ENCODE results near the gene FAM229B. TPM values are rescaled to one million over a fixed set of nuclear protein-coding genes. Genes with fewer than 3 reads are reported as not detected.

Gene FAM229B
- total and polyA plus RNA-seq, 9 donors, result 23.4 to 58.2 (median 30.4) TPM

- TF ChIP-seq POLR2A (IDR thresholded peaks at IDR 0.05), result no peak
- no peak for TF ChIP-seq EP300 (IDR thresholded peaks at IDR 0.05)
- no peak for TF ChIP-seq CTCF (IDR thresholded peaks at IDR 0.05)
- Histone ChIP-seq H3K9me3 (no peaks in the 10 kb centered on the region), H3K27me3 (no peaks in the 10 kb centered on the region), H3K4me3 (no peak overlapping the region), H3K4me1 (ENCODE audit: insufficient read depth) (no peaks in the 10 kb centered on the region), H3K36me3 (no peaks in the 10 kb centered on the region), H3K27ac (no peak overlapping the region)
- 93 to 95% (median 94%) methylated on average over 2 of the region's 2 CpGs for WGBS, 3 donors
- DNase-seq, result no peak
- intact Hi-C loops (cut with DNase I), result no loop called here
Measured at GRCh38 chr6:112122756-112123155, 35.4 kb downstream of the FAM229B start.

DNA sequence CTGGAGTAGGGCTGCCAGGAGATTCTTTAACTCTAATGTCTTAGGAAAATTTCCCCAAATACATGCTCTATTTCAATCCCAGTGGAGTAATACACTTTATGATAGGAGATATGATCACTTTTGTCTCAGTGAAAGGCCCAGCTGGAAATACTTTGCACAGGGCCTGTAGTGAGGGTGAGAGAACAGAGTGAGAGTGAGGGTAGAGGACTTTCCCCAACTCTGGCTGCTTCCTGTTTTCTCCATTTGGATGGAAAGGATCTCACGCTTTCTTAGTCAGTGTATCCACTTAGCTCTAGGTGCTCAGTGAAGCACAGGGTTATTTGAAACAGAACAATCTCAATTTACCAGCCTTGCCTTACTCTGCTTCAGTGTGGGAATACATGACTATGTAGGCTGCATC, 36.6 kb downstream of the FAM229B start:
- Histone ChIP-seq H3K9me3 (no peaks in the 10 kb centered on the region), H3K27me3 (no peaks in the 10 kb centered on the region), H3K4me1 (ENCODE audit: insufficient read depth) (no peaks in the 10 kb centered on the region), H3K36me3 (no peaks in the 10 kb centered on the region), H3K4me3 (no peak overlapping the region), H3K27ac (no peak overlapping the region)
- WGBS, 3 donors, result 93 to 100% (median 100%) methylated on average over 1 of the region's 1 CpG
- TF ChIP-seq POLR2A (IDR thresholded peaks at IDR 0.05) (no peak), EP300 (IDR thresholded peaks at IDR 0.05) (no peak), CTCF (IDR thresholded peaks at IDR 0.05) (no peak)
- intact Hi-C loops (cut with DNase I), result no loop called here
- DNase-seq, result no peak

DNA sequence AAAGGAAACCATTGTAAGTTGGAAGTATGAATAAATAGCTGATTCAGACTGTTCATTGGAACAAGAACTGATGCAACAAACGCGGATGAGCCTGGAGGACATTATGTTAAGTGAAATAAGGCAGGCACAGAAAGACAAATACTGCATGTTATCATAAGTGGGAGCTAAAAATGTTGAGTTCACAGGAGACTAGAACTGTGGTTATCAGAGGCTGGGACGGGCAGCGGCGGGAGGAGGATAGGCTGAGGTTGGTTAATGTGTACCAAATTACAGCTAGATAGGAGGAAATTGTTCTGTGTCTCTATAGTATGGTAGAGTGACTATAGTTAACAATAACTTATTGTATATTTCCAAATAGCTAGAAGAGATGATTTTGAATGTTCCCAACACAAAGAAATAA, 40.8 kb downstream of the FAM229B start:
- no peak overlapping the region for H3K27ac ChIP-seq
- TF ChIP-seq POLR2A (IDR thresholded peaks at IDR 0.05) (no peak), EP300 (IDR thresholded peaks at IDR 0.05) (no peak), CTCF (IDR thresholded peaks at IDR 0.05) (no peak)
- H3K27me3 ChIP-seq, result no peaks in the 10 kb centered on the region
- no peak for DNase-seq
- H3K4me3 ChIP-seq, result no peak overlapping the region
- H3K9me3 ChIP-seq, result no peaks in the 10 kb centered on the region
- 84 to 93% (median 88%) methylated on average over 5 of the region's 5 CpGs for WGBS, 3 donors
- H3K36me3 ChIP-seq, result no peaks in the 10 kb centered on the region
- intact Hi-C loops (cut with DNase I), result no loop called here
- H3K4me1 ChIP-seq (ENCODE audit: insufficient read depth), result peaks cover 2% of the 10 kb centered on the region

GRCh38 chr6:112130878-112131277, 43.5 kb downstream of the FAM229B start:
- Histone ChIP-seq H3K27ac (no peak overlapping the region), H3K9me3 (no peaks in the 10 kb centered on the region), H3K4me3 (no peak overlapping the region), H3K36me3 (no peaks in the 10 kb centered on the region), H3K27me3 (no peaks in the 10 kb centered on the region), H3K4me1 (ENCODE audit: insufficient read depth) (peaks cover 2% of the 10 kb centered on the region)
- no peak for DNase-seq
- 81 to 83% (median 83%) methylated on average over 3 of the region's 3 CpGs for WGBS, 3 donors
- intact Hi-C loops (cut with DNase I), result no loop called here
- TF ChIP-seq EP300 (IDR thresholded peaks at IDR 0.05), result no peak
- TF ChIP-seq POLR2A (IDR thresholded peaks at IDR 0.05), result no peak
- TF ChIP-seq CTCF (IDR thresholded peaks at IDR 0.05), result no peak

DNA sequence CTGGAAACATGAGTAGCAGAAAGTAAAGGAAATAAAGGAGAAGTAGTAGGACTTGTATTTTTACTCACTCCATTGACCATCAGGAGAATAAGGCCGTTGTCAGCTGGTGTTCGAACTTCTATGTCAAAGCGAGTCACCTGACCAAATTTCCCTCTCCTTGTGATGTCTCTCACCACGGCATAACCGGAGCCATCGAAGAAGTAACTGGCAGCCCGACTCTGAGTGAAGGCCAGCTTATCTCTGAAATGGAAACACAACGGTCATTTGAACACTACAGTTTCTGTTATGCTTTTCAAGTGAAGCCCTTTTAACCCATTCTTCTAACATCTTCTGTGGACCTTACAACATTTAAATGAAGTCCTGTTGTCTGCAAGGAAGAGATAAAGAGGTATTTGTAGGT, 51.7 kb downstream of the FAM229B start:
- Histone ChIP-seq H3K36me3 (no peaks in the 10 kb centered on the region), H3K27me3 (no peaks in the 10 kb centered on the region), H3K27ac (no peak overlapping the region), H3K4me3 (no peak overlapping the region), H3K9me3 (no peaks in the 10 kb centered on the region), H3K4me1 (ENCODE audit: insufficient read depth) (no peaks in the 10 kb centered on the region)
- DNase-seq, result no peak
- intact Hi-C loops (cut with DNase I), result no loop called here
- WGBS, 3 donors, result 52 to 70% (median 57%) methylated on average over 8 of the region's 8 CpGs
- TF ChIP-seq POLR2A (IDR thresholded peaks at IDR 0.05), result no peak
- TF ChIP-seq CTCF (IDR thresholded peaks at IDR 0.05), result no peak
- no peak for TF ChIP-seq EP300 (IDR thresholded peaks at IDR 0.05)

Measured in ovary (tissue), 9 donors.